ENCODE measurements around the gene EXOC3.

EXOC3 gene

DNA sequence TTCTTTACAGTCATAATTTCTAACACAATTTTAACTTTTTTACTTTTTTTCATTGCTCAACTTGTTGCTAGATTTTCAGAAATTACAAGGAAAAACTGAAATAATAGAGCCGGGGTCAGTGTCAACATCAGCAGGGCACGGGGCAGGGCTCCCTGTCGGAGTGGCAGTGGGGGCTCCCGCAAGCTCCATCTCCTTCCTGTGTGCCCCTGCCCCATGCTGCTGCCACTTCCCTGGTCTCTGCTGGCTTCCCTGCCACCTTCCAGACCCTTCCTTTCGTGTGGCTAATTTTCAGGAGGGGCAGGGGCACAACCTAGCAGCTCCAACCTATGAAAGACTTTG is 1.0 kb upstream of the EXOC3 start:
- TF ChIP-seq, protein P1, sequence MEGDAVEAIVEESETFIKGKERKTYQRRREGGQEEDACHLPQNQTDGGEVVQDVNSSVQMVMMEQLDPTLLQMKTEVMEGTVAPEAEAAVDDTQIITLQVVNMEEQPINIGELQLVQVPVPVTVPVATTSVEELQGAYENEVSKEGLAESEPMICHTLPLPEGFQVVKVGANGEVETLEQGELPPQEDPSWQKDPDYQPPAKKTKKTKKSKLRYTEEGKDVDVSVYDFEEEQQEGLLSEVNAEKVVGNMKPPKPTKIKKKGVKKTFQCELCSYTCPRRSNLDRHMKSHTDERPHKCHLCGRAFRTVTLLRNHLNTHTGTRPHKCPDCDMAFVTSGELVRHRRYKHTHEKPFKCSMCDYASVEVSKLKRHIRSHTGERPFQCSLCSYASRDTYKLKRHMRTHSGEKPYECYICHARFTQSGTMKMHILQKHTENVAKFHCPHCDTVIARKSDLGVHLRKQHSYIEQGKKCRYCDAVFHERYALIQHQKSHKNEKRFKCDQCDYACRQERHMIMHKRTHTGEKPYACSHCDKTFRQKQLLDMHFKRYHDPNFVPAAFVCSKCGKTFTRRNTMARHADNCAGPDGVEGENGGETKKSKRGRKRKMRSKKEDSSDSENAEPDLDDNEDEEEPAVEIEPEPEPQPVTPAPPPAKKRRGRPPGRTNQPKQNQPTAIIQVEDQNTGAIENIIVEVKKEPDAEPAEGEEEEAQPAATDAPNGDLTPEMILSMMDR (IDR thresholded peaks at IDR 0.05): no peak

DNA sequence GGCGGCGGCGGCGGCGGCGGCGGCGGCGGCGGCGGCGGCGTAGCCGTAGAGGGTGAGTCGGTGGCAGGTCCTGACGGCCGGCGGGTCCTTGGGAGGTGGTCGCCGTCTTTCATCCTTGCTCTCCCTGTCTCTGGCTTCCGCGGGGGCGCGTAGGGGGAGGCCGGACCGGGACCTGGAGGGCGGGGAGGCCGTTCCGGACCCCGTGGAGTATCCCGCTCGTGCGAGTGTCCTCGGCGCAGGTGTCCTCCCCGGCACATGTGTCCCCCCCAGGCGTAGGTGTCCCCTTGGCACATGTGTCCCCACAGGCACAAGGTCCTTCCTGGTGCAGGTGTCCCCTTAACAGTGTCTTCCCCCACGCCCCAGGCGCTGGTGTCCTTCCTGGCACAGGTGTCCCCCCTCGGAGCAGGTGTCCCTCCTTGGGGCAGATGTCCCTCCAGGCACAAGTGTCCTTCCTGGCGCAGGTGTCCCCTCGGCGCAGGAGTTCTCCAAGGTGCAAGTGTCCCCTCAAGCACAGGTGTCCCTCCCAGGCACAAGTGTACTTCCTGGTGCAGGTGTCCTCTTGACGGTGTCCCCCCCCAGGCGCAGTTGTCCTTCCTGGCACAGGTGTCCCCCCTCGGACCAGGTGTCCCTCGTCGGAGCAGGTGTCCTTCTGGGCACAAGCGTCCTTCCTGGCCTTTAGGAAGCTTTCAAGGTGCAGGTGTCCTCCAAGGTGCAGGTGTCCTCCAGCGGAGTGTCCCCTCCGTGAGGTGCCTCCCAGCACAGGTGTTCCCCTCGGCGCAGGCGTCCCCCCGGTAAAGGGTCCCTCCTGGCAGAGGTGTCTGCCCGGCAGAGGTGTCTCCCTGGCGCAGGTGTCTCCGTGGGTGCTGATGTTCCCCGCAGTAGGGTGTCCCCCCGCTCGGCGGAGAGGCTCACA is 519 bp downstream of the EXOC3 start:
- TF ChIP-seq, protein P1 (IDR thresholded peaks at IDR 0.05): no peak

DNA sequence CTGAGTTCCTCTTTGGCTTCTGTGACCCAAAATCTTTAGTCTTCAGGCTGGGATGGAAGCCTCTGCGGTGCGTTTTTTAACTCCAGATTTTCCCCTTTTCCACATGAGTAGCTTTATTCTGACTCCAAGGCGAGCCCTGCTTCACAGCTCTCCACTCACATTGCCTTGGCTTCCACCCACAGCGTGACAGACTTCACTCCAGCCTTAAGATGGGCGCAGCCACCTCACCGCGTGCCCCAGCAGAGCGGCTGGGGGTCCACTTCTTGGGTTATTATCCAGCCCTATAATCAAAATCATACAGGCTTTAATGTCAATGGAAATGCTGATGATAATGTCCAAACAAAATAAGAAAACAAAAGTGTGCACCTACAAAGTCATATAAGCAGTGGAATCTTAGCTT is 1.2 kb downstream of the EXOC3 start:
- TF ChIP-seq, protein P1 (IDR thresholded peaks at IDR 0.05): no peak

- TF ChIP-seq, protein P1 (IDR thresholded peaks at IDR 0.05): no peak
Observed at GRCh38 chr5:445591-445990, 2.6 kb downstream of the EXOC3 start.

DNA sequence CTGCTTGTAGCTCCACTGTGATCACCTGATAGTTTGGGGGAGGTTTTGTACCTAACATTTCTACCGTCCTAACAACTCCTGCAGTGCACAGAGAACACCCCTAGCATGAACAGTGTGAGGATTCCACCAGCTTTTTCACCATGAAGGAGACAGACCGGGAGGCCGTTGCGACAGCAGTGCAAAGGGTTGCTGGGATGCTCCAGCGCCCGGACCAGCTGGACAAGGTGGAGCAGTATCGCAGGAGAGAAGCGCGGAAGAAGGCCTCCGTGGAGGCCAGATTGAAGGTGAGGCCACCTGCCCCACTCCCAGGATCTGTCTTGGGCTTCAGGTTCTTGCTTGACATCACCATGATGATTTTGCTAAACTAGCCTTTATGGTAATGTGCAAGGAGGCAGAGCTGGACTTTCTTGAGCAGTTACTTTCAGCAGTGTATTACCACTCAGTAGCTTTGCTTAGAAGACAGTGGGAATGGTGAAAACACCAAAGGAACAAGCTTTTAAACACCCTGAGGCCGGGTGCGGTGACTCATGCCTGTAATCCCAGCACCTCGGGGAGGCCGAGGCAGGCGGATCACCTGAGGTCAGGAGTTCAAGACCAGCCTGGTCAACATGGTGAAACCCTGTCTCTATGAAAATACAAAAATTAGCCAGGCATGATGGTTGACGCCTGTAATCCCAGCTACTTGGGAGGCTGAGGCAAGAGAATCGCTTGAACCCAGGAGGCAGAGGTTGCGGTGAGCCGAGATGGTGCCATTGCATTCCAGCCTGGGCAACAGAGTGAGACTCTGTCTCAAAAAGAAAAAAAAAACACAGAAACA is 3.3 kb downstream of the EXOC3 start:
- TF ChIP-seq, protein P1 (IDR thresholded peaks at IDR 0.05): no peak

GRCh38 chr5:446883-447263 is 3.9 kb downstream of the EXOC3 start:
- TF ChIP-seq, protein P1 (IDR thresholded peaks at IDR 0.05): peak; percentile 78

DNA sequence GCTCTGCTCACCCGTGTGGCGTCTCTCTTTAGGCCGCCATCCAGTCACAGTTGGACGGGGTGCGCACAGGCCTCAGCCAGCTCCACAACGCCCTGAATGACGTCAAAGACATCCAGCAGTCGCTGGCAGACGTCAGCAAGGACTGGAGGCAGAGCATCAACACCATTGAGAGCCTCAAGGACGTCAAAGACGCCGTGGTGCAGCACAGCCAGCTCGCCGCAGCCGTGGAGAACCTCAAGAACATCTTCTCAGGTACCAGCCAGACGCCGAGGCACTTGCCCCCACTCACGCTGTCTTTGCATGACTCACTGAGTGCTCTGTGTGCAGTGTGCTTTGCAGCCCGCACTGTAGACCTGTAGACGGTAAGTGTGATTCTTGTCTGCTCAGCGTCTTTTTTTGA is 4.5 kb downstream of the EXOC3 start:
- TF ChIP-seq, protein P1 (IDR thresholded peaks at IDR 0.05): no peak

Data from LNCAP (cell line).